ENCODE results near the gene PSAT1. TPM values are rescaled to one million over a fixed set of nuclear protein-coding genes. Genes with fewer than 3 reads are reported as not detected.

Gene PSAT1
- total and polyA plus RNA-seq, 2 of the 4 experiments (the other 2 are of a cell fraction), result 77.2 to 88.4 TPM

DNA sequence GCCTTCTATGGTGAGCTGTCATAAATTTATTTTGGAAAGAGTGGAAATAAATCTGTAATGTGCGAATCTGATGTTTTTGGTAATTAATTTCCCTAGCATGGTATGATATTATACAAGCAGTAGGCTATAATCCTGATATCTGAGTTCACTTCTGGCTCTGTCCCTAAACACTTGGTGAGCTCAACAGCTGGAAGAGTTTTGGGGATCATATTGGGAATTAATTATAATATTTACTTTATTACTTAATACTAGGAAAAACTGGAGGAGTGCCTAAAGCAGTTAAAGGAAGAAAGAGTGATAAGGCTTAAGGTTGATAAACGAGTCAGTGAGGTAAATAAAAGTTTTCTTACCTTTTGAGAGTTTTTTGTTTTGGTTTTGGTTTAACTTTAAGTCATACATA is 34.3 kb upstream of the PSAT1 start:
- no peak overlapping the region for H3K56ac ChIP-seq (ENCODE audit: extremely low read depth, insufficient read depth, low read length)
- H3K36me3 ChIP-seq (ENCODE audit: control insufficient read depth, insufficient read depth, low read length), result peaks cover 4% of the 10 kb centered on the region
- no peak overlapping the region for H2AFZ ChIP-seq (replicated peaks; ENCODE audit: low read length, poor library complexity)
- intact Hi-C loops (cut with micrococcal nuclease) (no loop called here), in situ Hi-C loops (cut with MboI; ENCODE audit: low sequenced_read_pairs) (no loop called here), dilution Hi-C loops (cut with HindIII; ENCODE audit: low sequenced_read_pairs, unreplicated experiment) (no loop called here)
- no peak for TF ChIP-seq RFX5 (IDR thresholded peaks at IDR 0.05; ENCODE audit: low read depth, low read length)
- no peak for TF ChIP-seq CTCF (conservative IDR thresholded peaks at IDR 0.05; ENCODE audit: low read depth, low read length)
- TF ChIP-seq MXI1 (IDR thresholded peaks at IDR 0.05; ENCODE audit: borderline replicate concordance, low read depth, low read length), result no peak
- no peak for TF ChIP-seq SMC3 (IDR thresholded peaks at IDR 0.05; ENCODE audit: low read depth, low read length)
- TF ChIP-seq MAFK (IDR thresholded peaks at IDR 0.05; ENCODE audit: low read depth, low read length), result no peak
- no peak for TF ChIP-seq USF2 (IDR thresholded peaks at IDR 0.05; ENCODE audit: low read depth, low read length)
- TF ChIP-seq CEBPB (IDR thresholded peaks at IDR 0.05; ENCODE audit: low read depth, low read length), result no peak
- TF ChIP-seq BHLHE40 (IDR thresholded peaks at IDR 0.05; ENCODE audit: low read depth, low read length), result no peak
- no peak for TF ChIP-seq RAD21 (IDR thresholded peaks at IDR 0.05; ENCODE audit: low read length)
- no peak for TF ChIP-seq ELK1 (IDR thresholded peaks at IDR 0.05; ENCODE audit: borderline replicate concordance, low read depth, low read length)
- TF ChIP-seq NFE2L2 (IDR thresholded peaks at IDR 0.05; ENCODE audit: low read depth, low read length), result no peak
- no peak for TF ChIP-seq RCOR1 (IDR thresholded peaks at IDR 0.05; ENCODE audit: insufficient replicate concordance, low read length)
- TF ChIP-seq CHD1 (IDR thresholded peaks at IDR 0.05; ENCODE audit: low read depth, low read length), result no peak
- DNase-seq (no peak), ATAC-seq (ENCODE audit: low read depth) (no peak)
- BruUV-seq (replicated peaks), result no TSS peak
- H3K9ac ChIP-seq (ENCODE audit: low read depth, low read length), result no peak overlapping the region
- no peaks in the 10 kb centered on the region for H3K27me3 ChIP-seq (ENCODE audit: control insufficient read depth, insufficient read depth, low read length)
- no peak overlapping the region for H2AK9ac ChIP-seq (replicated peaks; ENCODE audit: low read depth, low read length, poor library complexity)
- H3K4me3 ChIP-seq (ENCODE audit: insufficient read depth, low read depth, low read length), result no peak overlapping the region
- H2BK15ac ChIP-seq (ENCODE audit: low read depth, low read length), result no peak overlapping the region
- no peak overlapping the region for H3K14ac ChIP-seq (replicated peaks; ENCODE audit: low read depth, low read length)
- no peaks in the 10 kb centered on the region for H3K9me1 ChIP-seq (ENCODE audit: insufficient read depth, low read length)
- H3K4me1 ChIP-seq (ENCODE audit: control insufficient read depth, insufficient read depth, low read length), result no peaks in the 10 kb centered on the region
- H3K27ac ChIP-seq (ENCODE audit: insufficient read depth, low read length), result no peak overlapping the region
- H3K23ac ChIP-seq (ENCODE audit: low read depth, low read length), result no peak overlapping the region
- H3K4ac ChIP-seq (ENCODE audit: low read depth, low read length), result no peak overlapping the region
- H2BK5ac ChIP-seq (ENCODE audit: low read depth, low read length, poor library complexity, severe bottlenecking), result no peak overlapping the region
- no peaks in the 10 kb centered on the region for H3K79me1 ChIP-seq (ENCODE audit: low read depth in 1 of 2, low read length in 2 of 2)
- no peak overlapping the region for H3K18ac ChIP-seq (ENCODE audit: low read depth, low read length)
- H4K5ac ChIP-seq (ENCODE audit: low read depth, low read length), result no peak overlapping the region
- H2BK20ac ChIP-seq (ENCODE audit: low read depth, low read length), result no peak overlapping the region
- H3K9me3 ChIP-seq (ENCODE audit: control insufficient read depth, insufficient read depth, low read length), result no peaks in the 10 kb centered on the region
- H4K20me1 ChIP-seq (ENCODE audit: insufficient read depth, low read length), result no peaks in the 10 kb centered on the region
- ChIA-PET CTCF (interaction anchor here (1.0 to 1.2 kb wide), 2 partner anchors 11 to 107 kb away, joined by 3 read pairs; no protein-coding TSS in a partner anchor), POLR2A (ENCODE audit: unreplicated experiment) (no interaction called here)
- no CpG with 5 or more reads among the region's 2 CpGs for WGBS, 2 experiments (ENCODE audit: extremely low coverage in 2 of 2, insufficient read length in 1 of 2)
- H3K4me2 ChIP-seq (ENCODE audit: low read depth, low read length), result no peak overlapping the region
- no peak overlapping the region for H4K8ac ChIP-seq (ENCODE audit: low read depth in 2 of 2, low read length in 2 of 2)
- H4K91ac ChIP-seq (ENCODE audit: insufficient read depth, low read depth, low read length), result no peak overlapping the region
- no peak overlapping the region for H2AK5ac ChIP-seq (ENCODE audit: low read depth, low read length)
- H2BK120ac ChIP-seq (ENCODE audit: low read depth, low read length), result no peak overlapping the region

Measured in IMR-90 (cell line).